CD4-positive, alpha-beta T cell treated with Interleukin-15 for 4 hours (primary cell): ENCODE measurements around the gene GRB7.
"Not testable (repeated sequence)": the region's sequence is repeated elsewhere in the genome, so short reads cannot be mapped to it uniquely, and the experiment has no call there.

Experiments
- DNase-seq: peaks from one replicate; pipeline ENCODE4 v3.0.0-alpha.2; 2020; ENCODE audit warnings: low spot score

The GRB7 gene

DNA sequence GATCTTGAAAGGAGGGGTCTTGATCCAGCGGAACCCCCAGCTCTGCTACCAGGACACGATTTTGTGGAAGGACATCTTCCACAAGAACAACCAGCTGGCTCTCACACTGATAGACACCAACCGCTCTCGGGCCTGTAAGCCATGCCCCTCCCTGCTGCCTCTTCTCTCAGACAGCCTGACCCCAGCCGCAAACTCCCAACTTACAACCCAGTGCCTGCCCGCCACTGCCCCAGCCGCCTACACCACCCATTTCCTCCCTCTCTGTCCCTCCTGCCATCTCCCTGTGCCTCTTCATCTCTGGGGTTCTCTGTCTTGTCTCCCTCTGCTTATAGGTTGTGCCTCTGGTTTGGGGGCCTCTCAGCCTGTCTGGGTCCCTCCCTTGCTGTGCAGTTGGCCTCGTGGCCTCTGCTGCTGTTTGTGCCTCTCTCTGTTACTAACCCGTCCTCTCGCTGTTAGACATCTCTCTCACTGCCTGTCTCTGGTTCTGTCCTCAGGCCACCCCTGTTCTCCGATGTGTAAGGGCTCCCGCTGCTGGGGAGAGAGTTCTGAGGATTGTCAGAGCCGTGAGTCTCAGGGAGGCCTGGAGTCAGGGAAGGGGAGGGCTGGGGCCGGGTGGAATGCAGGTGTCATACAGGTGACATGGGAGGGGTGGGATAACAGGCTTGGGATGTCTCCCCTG, 28.3 kb upstream of the GRB7 start:
- DNase-seq: no peak

GRCh38 chr17:39709998-39710964, 27.5 kb upstream of the GRB7 start:
- DNase-seq: no peak

GRCh38 chr17:39711071-39711470, 26.7 kb upstream of the GRB7 start:
- DNase-seq: not testable (repeated sequence)

- no peak for DNase-seq
These were observed 25.9 kb upstream of the GRB7 start for GRCh38 chr17:39711851-39712250.

DNA sequence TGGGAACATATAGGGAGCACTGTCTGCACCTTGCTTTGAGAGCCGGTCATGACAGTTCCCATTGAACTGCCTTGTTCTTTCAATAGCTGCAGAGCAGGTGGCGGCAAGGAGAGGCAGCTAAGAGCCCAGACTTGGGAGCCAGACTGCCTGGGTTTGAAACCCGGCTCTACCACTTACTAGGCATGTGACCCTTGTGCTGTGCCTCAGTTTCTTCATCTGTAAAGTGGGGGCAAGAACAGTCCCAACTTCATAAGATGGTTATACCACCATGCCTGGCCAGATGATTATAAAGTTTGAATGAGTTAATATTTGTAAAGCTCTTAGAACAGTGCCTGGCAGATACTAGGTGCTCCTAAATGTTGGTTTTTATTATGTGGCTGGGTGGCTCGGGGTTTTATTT, 23.5 kb upstream of the GRB7 start:
- no peak for DNase-seq

GRCh38 chr17:39715375-39716072, 22.2 kb upstream of the GRB7 start:
- DNase-seq: no peak

- DNase-seq: no peak
These were observed 21.5 kb upstream of the GRB7 start for GRCh38 chr17:39716073-39716818.

DNA sequence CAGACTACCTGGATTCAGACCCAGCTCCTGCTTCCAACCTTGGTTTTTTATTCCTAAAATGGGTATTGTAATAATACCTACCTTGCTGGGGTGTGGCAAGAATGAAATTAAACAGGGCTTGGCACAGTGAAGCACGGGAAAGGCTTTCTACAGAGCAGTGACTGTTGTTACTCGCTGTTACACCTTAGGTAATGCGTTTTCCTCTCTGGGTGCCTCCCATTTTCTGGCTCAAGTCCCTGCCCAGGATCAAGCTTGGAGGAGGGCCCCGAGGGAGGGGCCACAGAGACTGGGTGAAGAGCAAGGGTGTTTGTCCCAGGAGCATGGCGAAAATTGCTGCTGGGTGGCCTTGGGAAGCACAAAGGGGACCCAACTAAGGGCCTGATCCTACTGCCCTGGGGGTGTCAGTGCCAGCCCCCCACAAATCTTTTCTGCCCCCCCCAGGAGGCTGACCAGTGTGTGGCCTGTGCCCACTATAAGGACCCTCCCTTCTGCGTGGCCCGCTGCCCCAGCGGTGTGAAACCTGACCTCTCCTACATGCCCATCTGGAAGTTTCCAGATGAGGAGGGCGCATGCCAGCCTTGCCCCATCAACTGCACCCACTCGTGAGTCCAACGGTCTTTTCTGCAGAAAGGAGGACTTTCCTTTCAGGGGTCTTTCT, 20.7 kb upstream of the GRB7 start:
- DNase-seq: no peak

GRCh38 chr17:39717660-39718059, 20.1 kb upstream of the GRB7 start:
- no peak for DNase-seq

DNA sequence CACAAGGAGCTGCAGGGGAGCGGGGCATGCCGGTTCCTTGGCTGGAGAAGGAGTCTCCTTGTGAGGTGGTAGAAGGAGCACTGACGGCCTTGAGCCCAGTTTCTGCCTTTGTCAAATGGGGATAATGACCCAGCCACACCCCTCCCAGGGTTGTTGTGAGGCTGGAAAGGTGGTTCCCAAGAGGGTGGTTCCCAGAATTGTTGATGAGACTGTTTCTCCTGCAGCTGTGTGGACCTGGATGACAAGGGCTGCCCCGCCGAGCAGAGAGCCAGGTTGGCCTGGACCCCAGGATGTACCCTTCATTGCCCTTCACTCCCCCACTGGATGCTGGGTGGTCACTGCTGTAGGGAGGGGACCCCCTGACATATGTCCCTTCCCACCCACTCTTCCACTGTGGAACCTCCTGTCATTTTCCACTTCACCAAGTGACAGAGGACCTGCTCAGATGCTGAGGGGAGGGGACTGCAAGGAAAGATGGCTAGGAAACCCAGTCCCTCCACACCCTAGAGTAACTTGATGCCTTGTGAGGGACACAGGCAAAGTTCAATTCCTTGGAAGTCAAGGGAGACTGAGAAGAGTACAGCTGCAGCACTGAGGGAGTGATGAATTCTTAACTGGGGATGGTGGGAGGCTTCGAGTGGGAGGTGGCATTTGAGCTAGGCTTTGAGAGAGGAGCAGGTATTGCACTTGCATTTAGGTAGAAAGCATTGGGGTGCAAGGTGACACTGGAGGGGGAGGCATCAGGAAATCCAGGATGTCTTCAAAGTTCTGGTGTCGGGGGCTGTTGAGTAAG, 18.0 kb upstream of the GRB7 start:
- DNase-seq: no peak

- no peak for DNase-seq
These were observed 15.6 kb upstream of the GRB7 start for GRCh38 chr17:39722104-39722503.

GRCh38 chr17:39722965-39723848, 14.5 kb upstream of the GRB7 start:
- no peak for DNase-seq

DNA sequence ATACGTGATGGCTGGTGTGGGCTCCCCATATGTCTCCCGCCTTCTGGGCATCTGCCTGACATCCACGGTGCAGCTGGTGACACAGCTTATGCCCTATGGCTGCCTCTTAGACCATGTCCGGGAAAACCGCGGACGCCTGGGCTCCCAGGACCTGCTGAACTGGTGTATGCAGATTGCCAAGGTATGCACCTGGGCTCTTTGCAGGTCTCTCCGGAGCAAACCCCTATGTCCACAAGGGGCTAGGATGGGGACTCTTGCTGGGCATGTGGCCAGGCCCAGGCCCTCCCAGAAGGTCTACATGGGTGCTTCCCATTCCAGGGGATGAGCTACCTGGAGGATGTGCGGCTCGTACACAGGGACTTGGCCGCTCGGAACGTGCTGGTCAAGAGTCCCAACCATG, 13.0 kb upstream of the GRB7 start:
- no peak for DNase-seq

DNA sequence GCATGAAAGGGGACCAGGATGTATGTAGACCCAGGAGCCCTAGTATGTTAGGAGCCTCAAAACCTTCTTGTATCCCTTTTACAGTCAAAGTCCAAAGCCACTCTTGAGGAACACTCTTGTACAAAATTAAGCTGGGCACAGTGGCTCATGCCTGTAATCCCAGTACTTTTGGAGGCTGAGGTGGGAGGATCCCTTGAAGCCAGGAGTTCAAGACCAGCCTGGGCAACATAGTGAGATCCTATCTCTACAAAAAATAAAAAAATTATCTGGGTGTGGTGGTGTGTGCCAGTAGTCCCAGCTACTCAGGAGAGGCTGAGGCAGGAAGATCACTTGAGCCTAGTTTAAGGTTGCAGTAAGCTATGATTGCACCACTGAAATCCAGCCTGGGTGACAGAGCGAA, 11.8 kb upstream of the GRB7 start:
- DNase-seq: not testable (repeated sequence)

- DNase-seq: no peak
These were observed 11.1 kb upstream of the GRB7 start for GRCh38 chr17:39726617-39727016.

- DNase-seq: no peak
These were observed 10.2 kb upstream of the GRB7 start for GRCh38 chr17:39727556-39727955.

DNA sequence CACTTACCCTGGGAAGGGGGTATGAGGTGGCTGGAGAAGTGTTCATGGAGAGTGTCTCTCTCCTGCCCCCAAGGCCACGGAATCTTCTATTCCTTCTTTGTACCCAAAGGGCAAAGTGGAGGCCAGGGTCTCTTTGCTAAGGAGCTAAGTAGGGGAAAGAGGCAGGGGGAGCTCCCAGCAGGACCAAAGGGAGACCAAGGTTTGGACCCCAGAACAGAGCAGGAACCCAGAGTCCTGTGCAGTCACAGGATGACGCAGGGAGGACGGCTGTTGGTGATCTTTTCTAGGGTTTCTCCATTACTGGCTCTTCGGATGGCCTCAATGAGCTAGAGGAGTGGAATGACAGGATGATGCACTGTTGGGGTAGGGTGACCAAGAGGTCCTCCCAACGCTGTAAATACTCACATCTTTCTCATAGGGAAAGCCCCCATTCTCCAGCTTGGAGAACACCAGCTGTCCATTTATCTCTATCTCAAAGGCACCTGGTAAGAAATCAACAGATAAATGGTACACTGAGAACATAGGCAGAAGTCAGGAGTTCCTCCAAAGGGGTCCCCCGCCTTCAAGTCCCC, 8.4 kb upstream of the GRB7 start:
- no peak for DNase-seq

- peak; percentile 93 for DNase-seq
These were observed 7.4 kb upstream of the GRB7 start, which contains the start of gene MIEN1 for GRCh38 chr17:39730095-39730921. TSS of gene MIEN1 (minus strand) at chr17:39730532. CDS start at chr17:39730495, 37 bp downstream.
